ENCODE data around the gene CCL16.

- TF ChIP-seq POLR2A (IDR thresholded peaks at IDR 0.05; ENCODE audit: low read length) (no peak), GATA1 (IDR thresholded peaks at IDR 0.05; ENCODE audit: low read depth, low read length) (no peak)
Observed at GRCh38 chr17:35965272-35965671, 16.0 kb downstream of the CCL16 start.

Data from erythroblast (primary cell).